ENCODE results near the gene ANKRD16. TPM values are rescaled to one million over a fixed set of nuclear protein-coding genes. Genes with fewer than 3 reads are reported as not detected.

ANKRD16 gene
- polyA plus RNA-seq, 4 donors = 9.2 to 10.7 (median 9.8) TPM

DNA sequence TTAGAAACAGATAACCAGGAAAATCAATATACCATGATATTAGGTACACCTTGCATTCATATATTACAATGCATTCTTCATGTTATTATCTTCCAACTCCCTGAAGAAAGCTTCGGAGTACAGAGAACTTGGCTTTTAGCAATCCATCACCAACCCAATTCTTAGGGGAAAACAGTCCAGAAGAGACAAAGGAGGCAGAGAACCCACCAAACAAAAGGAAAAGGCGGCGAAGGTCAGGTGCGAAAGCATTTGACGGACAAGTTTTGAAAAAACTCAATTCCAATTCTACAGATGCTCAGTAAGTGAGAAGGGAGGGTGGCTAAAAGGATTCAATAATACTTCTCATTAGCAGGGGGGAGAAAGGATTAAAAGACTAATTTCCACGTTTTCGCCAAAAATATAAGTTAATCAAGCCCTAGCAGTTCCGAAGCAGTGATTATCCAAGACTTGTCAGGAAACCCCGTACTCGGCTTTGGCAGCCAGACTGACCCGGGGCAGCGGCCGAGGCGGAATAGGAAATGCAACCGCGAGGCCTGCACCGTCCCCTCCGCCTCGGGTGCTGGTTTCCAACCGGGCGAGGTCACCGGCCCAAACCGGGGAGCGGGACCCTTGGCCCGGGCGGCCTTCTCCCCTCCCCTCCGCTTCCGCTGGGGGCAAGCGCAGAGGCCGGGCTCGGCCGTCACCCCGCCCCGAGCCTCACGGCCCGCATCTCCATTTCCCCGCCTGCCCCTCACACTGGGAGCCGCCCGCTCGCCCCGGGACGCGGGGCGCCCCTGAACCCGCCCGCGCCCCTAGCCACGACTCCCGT, 77.2 kb downstream of the ANKRD16 start:
- DNase-seq (ENCODE audit: low read depth in 4 of 4, low spot score in 3 of 4) = peak in 3 of 4 donors; percentile 25 to 30 (median 29)

Other genes with a start within 250 kb of the ANKRD16 start
- 10 to 100 TPM; 24.9 to 27.1 (median 26.2) TPM for gene ASB13, start 223.3 kb downstream of the ANKRD16 start, polyA plus RNA-seq (ENCODE audit: insufficient read length in 4 of 4)
- gene TASOR2, start 205.1 kb downstream of the ANKRD16 start, polyA plus RNA-seq (ENCODE audit: insufficient read length in 4 of 4) = 10 to 100 TPM; 31.4 to 41.6 (median 38.0) TPM
- gene GDI2, start 76.5 kb downstream of the ANKRD16 start, polyA plus RNA-seq (ENCODE audit: insufficient read length in 4 of 4) = 100 to 1,000 TPM; 268 to 368 (median 353) TPM
- 10 to 100 TPM; 66.9 to 71.6 (median 67.1) TPM for gene FBH1, start 350 bp upstream of the ANKRD16 start, polyA plus RNA-seq (ENCODE audit: insufficient read length in 4 of 4)
- gene IL15RA, start 87.7 kb upstream of the ANKRD16 start, polyA plus RNA-seq (ENCODE audit: insufficient read length in 4 of 4) = 1 to 10 TPM; 1.5 to 2.4 (median 2.0) TPM
- gene IL2RA, start 172.5 kb upstream of the ANKRD16 start, polyA plus RNA-seq (ENCODE audit: insufficient read length in 4 of 4) = under 1 TPM in 2 of 4 donors, not detected in 2; 0.05 to 0.47 TPM
- gene RBM17, start 199.1 kb upstream of the ANKRD16 start, polyA plus RNA-seq (ENCODE audit: insufficient read length in 4 of 4) = 100 to 1,000 TPM; 134 to 158 (median 138) TPM